Measurements from ENCODE around the gene EIF3M. TPM values are rescaled to one million over a fixed set of nuclear protein-coding genes. Genes with fewer than 3 reads are reported as not detected.
A peak's percentile ranks its signal among the peaks of the same experiment; 100 is the strongest.

The EIF3M gene
- total RNA-seq (2014; rRNA removed; shearing (Covaris generic); ENCODE audit: low replicate concordance), result 328 and 371 TPM in 2 replicates

- in situ Hi-C loops (cut with HindIII; ENCODE audit: low pct_unique_long_range_greater_than_20kb, low sequenced_read_pairs), result no loop called here
- DNase-seq (ENCODE audit: low read depth), result peak; percentile 91
Observed at GRCh38 chr11:32583459-32584271, at the start of gene EIF3M. Gene EIF3M (plus strand): TSS chr11:32583831. CDS start chr11:32583888, 57 bp downstream.

GRCh38 chr11:32538804-32539203 lies 44.8 kb upstream of the EIF3M start:
- DNase-seq (ENCODE audit: low read depth), result no peak

GRCh38 chr11:32549611-32550187 lies 33.9 kb upstream of the EIF3M start:
- DNase-seq (ENCODE audit: low read depth), result no peak
- in situ Hi-C loops (cut with HindIII; ENCODE audit: low pct_unique_long_range_greater_than_20kb, low sequenced_read_pairs), result no loop called here

More at GRCh38 chr11:32538804-32539203, 44.8 kb upstream of the EIF3M start:
- in situ Hi-C loops (cut with HindIII; ENCODE audit: low pct_unique_long_range_greater_than_20kb, low sequenced_read_pairs), result no loop called here

- DNase-seq (ENCODE audit: low read depth), result no peak
- in situ Hi-C loops (cut with HindIII; ENCODE audit: low pct_unique_long_range_greater_than_20kb, low sequenced_read_pairs), result no loop called here
Observed at GRCh38 chr11:32550207-32550606, 33.4 kb upstream of the EIF3M start.

GRCh38 chr11:32555091-32555490 lies 28.5 kb upstream of the EIF3M start:
- in situ Hi-C loops (cut with HindIII; ENCODE audit: low pct_unique_long_range_greater_than_20kb, low sequenced_read_pairs), result no loop called here
- DNase-seq (ENCODE audit: low read depth), result peak; percentile 13

GRCh38 chr11:32555895-32556294 lies 27.7 kb upstream of the EIF3M start:
- in situ Hi-C loops (cut with HindIII; ENCODE audit: low pct_unique_long_range_greater_than_20kb, low sequenced_read_pairs), result no loop called here
- no peak for DNase-seq (ENCODE audit: low read depth)

- DNase-seq (ENCODE audit: low read depth), result no peak
- in situ Hi-C loops (cut with HindIII; ENCODE audit: low pct_unique_long_range_greater_than_20kb, low sequenced_read_pairs), result no loop called here
Observed at GRCh38 chr11:32561835-32562234, 21.8 kb upstream of the EIF3M start.

GRCh38 chr11:32562839-32563599 lies 20.6 kb upstream of the EIF3M start:
- in situ Hi-C loops (cut with HindIII; ENCODE audit: low pct_unique_long_range_greater_than_20kb, low sequenced_read_pairs), result no loop called here
- DNase-seq (ENCODE audit: low read depth), result peak; percentile 93

GRCh38 chr11:32563600-32563959 lies 20.1 kb upstream of the EIF3M start:
- in situ Hi-C loops (cut with HindIII; ENCODE audit: low pct_unique_long_range_greater_than_20kb, low sequenced_read_pairs), result no loop called here
- DNase-seq (ENCODE audit: low read depth), result no peak

- DNase-seq (ENCODE audit: low read depth), result no peak
- in situ Hi-C loops (cut with HindIII; ENCODE audit: low pct_unique_long_range_greater_than_20kb, low sequenced_read_pairs), result no loop called here
Observed at GRCh38 chr11:32566517-32566916, 17.1 kb upstream of the EIF3M start.

- DNase-seq (ENCODE audit: low read depth), result no peak
- in situ Hi-C loops (cut with HindIII; ENCODE audit: low pct_unique_long_range_greater_than_20kb, low sequenced_read_pairs), result no loop called here
Observed at GRCh38 chr11:32567154-32567553, 16.5 kb upstream of the EIF3M start.

- DNase-seq (ENCODE audit: low read depth), result no peak
- in situ Hi-C loops (cut with HindIII; ENCODE audit: low pct_unique_long_range_greater_than_20kb, low sequenced_read_pairs), result no loop called here
Observed at GRCh38 chr11:32569313-32569881, 14.2 kb upstream of the EIF3M start.

- DNase-seq (ENCODE audit: low read depth), result no peak
- in situ Hi-C loops (cut with HindIII; ENCODE audit: low pct_unique_long_range_greater_than_20kb, low sequenced_read_pairs), result no loop called here
Observed at GRCh38 chr11:32571039-32571438, 12.6 kb upstream of the EIF3M start.

- in situ Hi-C loops (cut with HindIII; ENCODE audit: low pct_unique_long_range_greater_than_20kb, low sequenced_read_pairs), result no loop called here
- DNase-seq (ENCODE audit: low read depth), result no peak
Observed at GRCh38 chr11:32573228-32573627, 10.4 kb upstream of the EIF3M start.

- in situ Hi-C loops (cut with HindIII; ENCODE audit: low pct_unique_long_range_greater_than_20kb, low sequenced_read_pairs), result no loop called here
- no peak for DNase-seq (ENCODE audit: low read depth)
Observed at GRCh38 chr11:32574421-32574820, 9.2 kb upstream of the EIF3M start.

- in situ Hi-C loops (cut with HindIII; ENCODE audit: low pct_unique_long_range_greater_than_20kb, low sequenced_read_pairs), result no loop called here
Observed at GRCh38 chr11:32575070-32575469, 8.6 kb upstream of the EIF3M start.

GRCh38 chr11:32576456-32576855 lies 7.2 kb upstream of the EIF3M start:
- no peak for DNase-seq (ENCODE audit: low read depth)
- in situ Hi-C loops (cut with HindIII; ENCODE audit: low pct_unique_long_range_greater_than_20kb, low sequenced_read_pairs), result no loop called here

More at GRCh38 chr11:32575070-32575469, 8.6 kb upstream of the EIF3M start:
- DNase-seq (ENCODE audit: low read depth), result no peak

- in situ Hi-C loops (cut with HindIII; ENCODE audit: low pct_unique_long_range_greater_than_20kb, low sequenced_read_pairs), result no loop called here
- DNase-seq (ENCODE audit: low read depth), result no peak
Observed at GRCh38 chr11:32580967-32581366, 2.7 kb upstream of the EIF3M start.

GRCh38 chr11:32581556-32581955 lies 2.1 kb upstream of the EIF3M start:
- no peak for DNase-seq (ENCODE audit: low read depth)
- in situ Hi-C loops (cut with HindIII; ENCODE audit: low pct_unique_long_range_greater_than_20kb, low sequenced_read_pairs), result no loop called here
